ENCODE results near the gene CFAP77.

CFAP77 gene

GRCh38 chr9:132531195-132531594 is 121.2 kb downstream of the CFAP77 start:
- no peak for DNase-seq (ENCODE audit: low read depth)
- TF ChIP-seq CTCF (conservative IDR thresholded peaks at IDR 0.05; ENCODE audit: low read length): no peak
- no peak overlapping the region for H3K4me3 ChIP-seq (ENCODE audit: low read length)

GRCh38 chr9:132531710-132532570 is 121.9 kb downstream of the CFAP77 start:
- no peak for TF ChIP-seq CTCF (conservative IDR thresholded peaks at IDR 0.05; ENCODE audit: low read length)
- no peak for DNase-seq (ENCODE audit: low read depth)
- no peak overlapping the region for H3K4me3 ChIP-seq (ENCODE audit: low read length)

- TF ChIP-seq CTCF (conservative IDR thresholded peaks at IDR 0.05; ENCODE audit: low read length): no peak
- no peak overlapping the region for H3K4me3 ChIP-seq (ENCODE audit: low read length)
- no peak for DNase-seq (ENCODE audit: low read depth)
Measured at GRCh38 chr9:132534832-132535231, 124.8 kb downstream of the CFAP77 start.

GRCh38 chr9:132536124-132536523 is 126.1 kb downstream of the CFAP77 start:
- no peak for TF ChIP-seq CTCF (conservative IDR thresholded peaks at IDR 0.05; ENCODE audit: low read length)
- DNase-seq (ENCODE audit: low read depth): no peak
- H3K4me3 ChIP-seq (ENCODE audit: low read length): no peak overlapping the region

GRCh38 chr9:132537352-132537751 is 127.3 kb downstream of the CFAP77 start:
- DNase-seq (ENCODE audit: low read depth): no peak
- H3K4me3 ChIP-seq (ENCODE audit: low read length): no peak overlapping the region
- TF ChIP-seq CTCF (conservative IDR thresholded peaks at IDR 0.05; ENCODE audit: low read length): no peak

GRCh38 chr9:132538071-132538470 is 128.1 kb downstream of the CFAP77 start:
- no peak for TF ChIP-seq CTCF (conservative IDR thresholded peaks at IDR 0.05; ENCODE audit: low read length)
- H3K4me3 ChIP-seq (ENCODE audit: low read length): no peak overlapping the region
- DNase-seq (ENCODE audit: low read depth): no peak

GRCh38 chr9:132539096-132539495 is 129.1 kb downstream of the CFAP77 start:
- no peak for DNase-seq (ENCODE audit: low read depth)
- H3K4me3 ChIP-seq (ENCODE audit: low read length): no peak overlapping the region
- no peak for TF ChIP-seq CTCF (conservative IDR thresholded peaks at IDR 0.05; ENCODE audit: low read length)
